ENCODE measurements around the gene INTS11.

DNA sequence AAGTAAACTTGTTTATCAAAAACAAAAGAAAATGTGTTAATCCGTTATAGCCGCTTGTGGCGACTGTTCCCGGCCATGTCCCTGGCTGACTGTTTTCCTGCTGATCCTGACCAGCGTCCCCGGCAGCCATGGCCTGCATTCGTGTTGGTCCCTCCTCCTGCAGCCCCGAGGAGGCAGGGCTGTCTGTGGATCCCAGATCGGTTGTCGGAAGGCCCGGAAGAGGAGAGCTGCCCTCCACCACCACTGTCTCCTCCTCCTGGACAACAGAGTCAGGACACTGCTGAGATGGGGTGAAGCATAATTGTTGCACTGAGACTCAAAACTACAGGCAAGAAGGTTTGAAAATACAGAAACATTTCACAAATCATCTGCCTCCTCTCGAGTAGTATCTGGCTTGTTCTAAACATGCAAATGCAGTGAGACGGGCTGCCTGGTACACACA, 37.5 kb upstream of the INTS11 start:
- TF ChIP-seq CBX5 (CRISPR knock-in tag; IDR thresholded peaks at IDR 0.05; ENCODE audit: borderline replicate concordance): no peak
- TF ChIP-seq, protein P1, sequence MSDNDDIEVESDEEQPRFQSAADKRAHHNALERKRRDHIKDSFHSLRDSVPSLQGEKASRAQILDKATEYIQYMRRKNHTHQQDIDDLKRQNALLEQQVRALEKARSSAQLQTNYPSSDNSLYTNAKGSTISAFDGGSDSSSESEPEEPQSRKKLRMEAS (IDR thresholded peaks at IDR 0.05): no peak
- no peak for TF ChIP-seq BRCA1 (CRISPR knock-in tag; IDR thresholded peaks at IDR 0.05)
- TF ChIP-seq HNRNPL (IDR thresholded peaks at IDR 0.05; ENCODE audit: low read depth, low read length): no peak
- no peak for TF ChIP-seq MIER3 (CRISPR knock-in tag; IDR thresholded peaks at IDR 0.05; ENCODE audit: borderline replicate concordance)
- TF ChIP-seq ZNF3 (CRISPR knock-in tag; IDR thresholded peaks at IDR 0.05): no peak
- no peak for TF ChIP-seq CCDC6 (CRISPR knock-in tag; IDR thresholded peaks at IDR 0.05)
- TF ChIP-seq, protein P2, sequence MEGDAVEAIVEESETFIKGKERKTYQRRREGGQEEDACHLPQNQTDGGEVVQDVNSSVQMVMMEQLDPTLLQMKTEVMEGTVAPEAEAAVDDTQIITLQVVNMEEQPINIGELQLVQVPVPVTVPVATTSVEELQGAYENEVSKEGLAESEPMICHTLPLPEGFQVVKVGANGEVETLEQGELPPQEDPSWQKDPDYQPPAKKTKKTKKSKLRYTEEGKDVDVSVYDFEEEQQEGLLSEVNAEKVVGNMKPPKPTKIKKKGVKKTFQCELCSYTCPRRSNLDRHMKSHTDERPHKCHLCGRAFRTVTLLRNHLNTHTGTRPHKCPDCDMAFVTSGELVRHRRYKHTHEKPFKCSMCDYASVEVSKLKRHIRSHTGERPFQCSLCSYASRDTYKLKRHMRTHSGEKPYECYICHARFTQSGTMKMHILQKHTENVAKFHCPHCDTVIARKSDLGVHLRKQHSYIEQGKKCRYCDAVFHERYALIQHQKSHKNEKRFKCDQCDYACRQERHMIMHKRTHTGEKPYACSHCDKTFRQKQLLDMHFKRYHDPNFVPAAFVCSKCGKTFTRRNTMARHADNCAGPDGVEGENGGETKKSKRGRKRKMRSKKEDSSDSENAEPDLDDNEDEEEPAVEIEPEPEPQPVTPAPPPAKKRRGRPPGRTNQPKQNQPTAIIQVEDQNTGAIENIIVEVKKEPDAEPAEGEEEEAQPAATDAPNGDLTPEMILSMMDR (CRISPR knock-in tag; IDR thresholded peaks at IDR 0.05): peak; percentile 44
- TF ChIP-seq SP2 (CRISPR knock-in tag; IDR thresholded peaks at IDR 0.05): no peak
